ENCODE results near the gene GRM4.
"Not testable (repeated sequence)": the region's sequence is repeated elsewhere in the genome, so short reads cannot be mapped to it uniquely, and the experiment has no call there.

GRM4 gene

GRCh38 chr6:34020278-34020677, 125.6 kb downstream of the GRM4 start:
- Mint-ChIP-seq H3K27ac (no peak overlapping the region), H3K9me3 (no peaks in the 10 kb centered on the region), H3K4me3 (no peak overlapping the region), H3K4me1 (ENCODE audit: low read depth) (no peaks in the 10 kb centered on the region), H3K36me3 (ENCODE audit: low read depth) (no peaks in the 10 kb centered on the region), H3K27me3 (no peaks in the 10 kb centered on the region)

DNA sequence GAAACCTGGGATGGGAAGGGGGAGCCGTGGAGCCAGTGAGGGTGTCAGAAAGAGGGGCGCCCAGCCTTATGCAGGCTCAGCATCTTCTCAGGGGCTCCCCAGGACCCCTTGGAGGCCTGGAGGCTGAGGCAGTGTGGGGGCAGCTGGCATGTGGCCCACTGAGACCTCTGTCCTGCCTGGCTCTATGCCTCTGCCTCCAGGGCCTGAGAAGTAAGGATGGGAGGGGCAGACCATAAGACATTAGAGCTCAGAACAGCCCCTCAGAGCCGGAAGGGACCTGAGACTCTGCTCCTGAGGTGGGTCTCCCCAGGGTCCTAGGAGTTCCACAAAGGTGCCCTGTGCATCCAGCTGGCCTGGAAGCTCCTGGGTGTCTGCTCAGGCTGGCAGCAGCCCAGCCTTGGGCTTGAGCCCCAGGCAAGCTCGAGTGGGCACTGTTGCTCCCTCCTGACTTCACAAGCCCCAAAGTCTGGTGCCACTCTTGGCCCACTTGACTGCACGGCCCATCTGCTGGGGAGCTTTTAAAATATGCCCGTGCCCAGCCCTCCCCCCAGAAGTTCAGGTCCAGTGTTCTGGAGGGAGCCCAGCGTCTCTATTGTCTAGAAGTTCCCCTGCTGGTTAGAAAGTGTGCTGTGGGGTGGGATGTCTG, 126.8 kb downstream of the GRM4 start:
- no peaks in the 10 kb centered on the region for H3K27me3 Mint-ChIP-seq
- H3K4me3 Mint-ChIP-seq, result no peak overlapping the region
- no peak overlapping the region for H3K27ac Mint-ChIP-seq
- H3K4me1 Mint-ChIP-seq (ENCODE audit: low read depth), result no peaks in the 10 kb centered on the region
- H3K36me3 Mint-ChIP-seq (ENCODE audit: low read depth), result no peaks in the 10 kb centered on the region
- no peaks in the 10 kb centered on the region for H3K9me3 Mint-ChIP-seq

- H3K27ac Mint-ChIP-seq, result no peak overlapping the region
Observed at GRCh38 chr6:34018026-34018425, 127.9 kb downstream of the GRM4 start.

GRCh38 chr6:34017106-34017805, 128.6 kb downstream of the GRM4 start:
- Mint-ChIP-seq H3K4me1 (ENCODE audit: low read depth) (no peaks in the 10 kb centered on the region), H3K27me3 (no peaks in the 10 kb centered on the region), H3K27ac (no peak overlapping the region), H3K4me3 (no peak overlapping the region), H3K36me3 (ENCODE audit: low read depth) (no peaks in the 10 kb centered on the region), H3K9me3 (no peaks in the 10 kb centered on the region)

More at GRCh38 chr6:34018026-34018425, 127.9 kb downstream of the GRM4 start:
- no peaks in the 10 kb centered on the region for H3K36me3 Mint-ChIP-seq (ENCODE audit: low read depth)
- H3K9me3 Mint-ChIP-seq, result no peaks in the 10 kb centered on the region
- no peaks in the 10 kb centered on the region for H3K27me3 Mint-ChIP-seq
- H3K4me1 Mint-ChIP-seq (ENCODE audit: low read depth), result no peaks in the 10 kb centered on the region
- H3K4me3 Mint-ChIP-seq, result no peak overlapping the region

DNA sequence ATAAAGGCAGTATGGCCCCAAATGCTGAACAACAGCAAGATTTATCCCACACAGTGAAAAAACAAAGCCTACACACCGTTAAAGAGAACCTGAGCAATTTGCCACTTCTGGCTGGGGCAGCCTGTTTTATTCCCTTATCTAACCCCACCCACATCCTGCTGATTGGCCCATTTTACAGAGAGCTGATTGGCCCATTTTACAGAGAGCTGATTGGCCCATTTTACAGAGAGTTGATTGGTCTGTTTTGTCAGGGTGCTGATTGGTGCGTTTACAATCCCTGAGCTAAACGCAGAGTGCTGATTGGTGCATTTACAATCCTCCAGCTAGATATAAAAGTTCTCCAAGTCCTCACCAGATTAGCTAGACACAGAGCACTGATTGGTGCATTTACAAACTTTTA, 129.3 kb downstream of the GRM4 start:
- not testable (repeated sequence) for H3K36me3 Mint-ChIP-seq (ENCODE audit: low read depth); H3K27me3 Mint-ChIP-seq; H3K9me3 Mint-ChIP-seq; H3K4me3 Mint-ChIP-seq; H3K4me1 Mint-ChIP-seq (ENCODE audit: low read depth); H3K27ac Mint-ChIP-seq

DNA sequence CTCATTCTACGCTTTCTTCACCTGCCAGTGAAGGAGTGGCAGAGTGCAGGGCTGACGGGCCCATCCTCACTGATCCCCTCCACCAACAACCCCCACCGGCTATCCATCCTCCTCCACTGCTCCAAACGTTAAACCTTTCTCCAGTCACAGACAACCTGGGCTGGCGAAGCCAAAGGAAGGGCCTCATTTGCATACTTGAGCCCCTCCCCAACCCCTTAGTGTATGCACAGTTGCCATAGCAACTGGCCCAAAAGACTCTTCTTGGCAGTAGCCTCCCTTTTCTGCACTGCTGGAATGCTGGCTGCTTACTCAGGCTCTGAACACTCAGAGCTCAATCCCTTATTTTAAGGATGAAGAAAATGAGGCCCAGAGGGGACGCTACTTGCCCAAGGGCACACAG, 130.3 kb downstream of the GRM4 start:
- no peak overlapping the region for H3K27ac Mint-ChIP-seq
- no peaks in the 10 kb centered on the region for H3K9me3 Mint-ChIP-seq
- H3K36me3 Mint-ChIP-seq (ENCODE audit: low read depth), result no peaks in the 10 kb centered on the region
- no peaks in the 10 kb centered on the region for H3K27me3 Mint-ChIP-seq
- H3K4me3 Mint-ChIP-seq, result no peak overlapping the region
- H3K4me1 Mint-ChIP-seq (ENCODE audit: low read depth), result no peaks in the 10 kb centered on the region

DNA sequence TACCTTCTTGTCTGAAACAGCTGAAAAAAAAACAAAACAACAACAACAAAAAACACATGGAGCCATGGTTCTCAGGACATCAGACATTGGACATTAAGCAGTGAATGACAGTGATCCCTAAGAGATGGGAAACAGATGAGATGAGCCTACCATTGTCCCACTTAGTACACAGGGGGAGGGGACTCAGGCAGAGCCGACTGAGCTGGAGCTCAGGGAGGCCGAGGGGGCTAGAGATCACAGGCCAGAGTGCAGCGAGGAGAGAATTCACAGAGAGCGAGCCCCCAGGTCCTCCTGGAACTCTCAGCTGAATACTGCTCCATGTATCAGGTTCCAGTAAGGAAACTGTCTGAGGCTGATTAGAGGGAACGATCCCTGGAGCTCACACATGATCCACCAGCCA, 134.6 kb downstream of the GRM4 start:
- Mint-ChIP-seq H3K27ac (no peak overlapping the region), H3K36me3 (ENCODE audit: low read depth) (no peaks in the 10 kb centered on the region), H3K27me3 (no peaks in the 10 kb centered on the region), H3K9me3 (no peaks in the 10 kb centered on the region), H3K4me1 (ENCODE audit: low read depth) (no peaks in the 10 kb centered on the region), H3K4me3 (no peak overlapping the region)

- Mint-ChIP-seq H3K4me3 (no peak overlapping the region), H3K9me3 (no peaks in the 10 kb centered on the region), H3K36me3 (ENCODE audit: low read depth) (no peaks in the 10 kb centered on the region), H3K4me1 (ENCODE audit: low read depth) (no peaks in the 10 kb centered on the region), H3K27me3 (no peaks in the 10 kb centered on the region), H3K27ac (no peak overlapping the region)
Observed at GRCh38 chr6:34005901-34006531, 139.9 kb downstream of the GRM4 start.

GRCh38 chr6:34004706-34005105, 141.2 kb downstream of the GRM4 start:
- Mint-ChIP-seq H3K9me3 (no peaks in the 10 kb centered on the region), H3K4me3 (no peak overlapping the region), H3K27me3 (no peaks in the 10 kb centered on the region), H3K27ac (no peak overlapping the region), H3K4me1 (ENCODE audit: low read depth) (no peaks in the 10 kb centered on the region), H3K36me3 (ENCODE audit: low read depth) (no peaks in the 10 kb centered on the region)

GRCh38 chr6:34003962-34004361, 141.9 kb downstream of the GRM4 start:
- Mint-ChIP-seq H3K9me3 (no peaks in the 10 kb centered on the region), H3K27ac (no peak overlapping the region), H3K4me1 (ENCODE audit: low read depth) (no peaks in the 10 kb centered on the region), H3K27me3 (no peaks in the 10 kb centered on the region), H3K36me3 (ENCODE audit: low read depth) (no peaks in the 10 kb centered on the region), H3K4me3 (no peak overlapping the region)

- Mint-ChIP-seq H3K9me3 (no peaks in the 10 kb centered on the region), H3K27ac (no peak overlapping the region), H3K36me3 (ENCODE audit: low read depth) (no peaks in the 10 kb centered on the region), H3K27me3 (no peaks in the 10 kb centered on the region), H3K4me3 (no peak overlapping the region), H3K4me1 (ENCODE audit: low read depth) (no peaks in the 10 kb centered on the region)
Observed at GRCh38 chr6:34001706-34002621, 143.9 kb downstream of the GRM4 start.

- Mint-ChIP-seq H3K4me1 (ENCODE audit: low read depth) (no peaks in the 10 kb centered on the region), H3K27me3 (no peaks in the 10 kb centered on the region), H3K4me3 (no peak overlapping the region), H3K9me3 (no peaks in the 10 kb centered on the region), H3K36me3 (ENCODE audit: low read depth) (no peaks in the 10 kb centered on the region), H3K27ac (no peak overlapping the region)
Observed at GRCh38 chr6:34000281-34000680, 145.6 kb downstream of the GRM4 start.

- Mint-ChIP-seq H3K27me3 (no peaks in the 10 kb centered on the region), H3K9me3 (no peaks in the 10 kb centered on the region), H3K4me1 (ENCODE audit: low read depth) (no peaks in the 10 kb centered on the region), H3K36me3 (ENCODE audit: low read depth) (no peaks in the 10 kb centered on the region), H3K4me3 (no peak overlapping the region), H3K27ac (no peak overlapping the region)
Observed at GRCh38 chr6:33999567-33999966, 146.3 kb downstream of the GRM4 start.

- H3K36me3 Mint-ChIP-seq (ENCODE audit: low read depth), result no peaks in the 10 kb centered on the region
- H3K4me1 Mint-ChIP-seq (ENCODE audit: low read depth), result no peaks in the 10 kb centered on the region
- no peak overlapping the region for H3K27ac Mint-ChIP-seq
- no peak overlapping the region for H3K4me3 Mint-ChIP-seq
- no peaks in the 10 kb centered on the region for H3K9me3 Mint-ChIP-seq
- peaks cover 4% of the 10 kb centered on the region for H3K27me3 Mint-ChIP-seq
Observed at GRCh38 chr6:33998660-33999059, 147.2 kb downstream of the GRM4 start.

DNA sequence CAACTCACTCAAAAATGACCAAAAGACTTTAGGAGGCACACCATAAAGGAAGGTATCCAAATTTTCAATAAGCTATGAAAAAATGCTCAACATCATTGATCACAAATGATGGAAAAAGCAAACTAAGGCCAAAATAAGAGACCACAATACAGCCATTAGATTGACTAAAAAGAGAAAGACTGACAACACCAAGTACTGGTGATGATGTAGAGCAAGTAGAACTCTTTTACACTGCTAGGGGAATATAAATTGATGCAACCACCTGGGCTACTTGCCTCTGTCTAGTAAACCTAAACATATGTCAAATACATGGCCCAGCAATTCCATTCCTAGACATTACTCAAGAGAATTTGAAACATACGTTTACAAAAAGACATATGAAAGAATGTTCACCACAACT, 148.6 kb downstream of the GRM4 start:
- Mint-ChIP-seq H3K4me3 (no peak overlapping the region), H3K27me3 (peaks cover 4% of the 10 kb centered on the region), H3K36me3 (ENCODE audit: low read depth) (no peaks in the 10 kb centered on the region), H3K27ac (no peak overlapping the region), H3K4me1 (ENCODE audit: low read depth) (no peaks in the 10 kb centered on the region), H3K9me3 (no peaks in the 10 kb centered on the region)

Measured in stimulated activated naive CD8-positive, alpha-beta T cell treated with anti-CD3 and anti-CD28 coated beads, Interleukin-15, Interleukin-2, amounts not matched to agents 100 ng/mL and 50 ng/mL, for 24 hours (primary cell).